ENCODE data around the gene PSMC3.

PSMC3 gene

GRCh38 chr11:47426062-47426956, at the start of gene PSMC3:
TSS of gene PSMC3 (minus strand) at chr11:47426439. CDS start at chr11:47426279, 160 bp downstream.
- peak; percentile 94 for DNase-seq (ENCODE audit: low spot score)

GRCh38 chr11:47470671-47471070, 44.4 kb upstream of the PSMC3 start:
- DNase-seq (ENCODE audit: low spot score): no peak

GRCh38 chr11:47469361-47470179, 43.3 kb upstream of the PSMC3 start:
- no peak for DNase-seq (ENCODE audit: low spot score)

- no peak for DNase-seq (ENCODE audit: low spot score)
Observed at GRCh38 chr11:47468598-47469214, 42.5 kb upstream of the PSMC3 start.

GRCh38 chr11:47467357-47467756, 41.1 kb upstream of the PSMC3 start:
- DNase-seq (ENCODE audit: low spot score): no peak

GRCh38 chr11:47466701-47467250, 40.5 kb upstream of the PSMC3 start:
- peak; percentile 10 for DNase-seq (ENCODE audit: low spot score)

GRCh38 chr11:47466201-47466600, 40.0 kb upstream of the PSMC3 start:
- DNase-seq (ENCODE audit: low spot score): peak; percentile 17

- DNase-seq (ENCODE audit: low spot score): no peak
Observed at GRCh38 chr11:47464483-47464882, 38.2 kb upstream of the PSMC3 start.

GRCh38 chr11:47461876-47462275, 35.6 kb upstream of the PSMC3 start:
- DNase-seq (ENCODE audit: low spot score): no peak

GRCh38 chr11:47460571-47461235, 34.5 kb upstream of the PSMC3 start:
- peak; percentile 2 for DNase-seq (ENCODE audit: low spot score)

GRCh38 chr11:47454258-47454671, 28.0 kb upstream of the PSMC3 start:
- peak; percentile 42 for DNase-seq (ENCODE audit: low spot score)

GRCh38 chr11:47453365-47453764, 27.1 kb upstream of the PSMC3 start:
- DNase-seq (ENCODE audit: low spot score): no peak

- DNase-seq (ENCODE audit: low spot score): no peak
Observed at GRCh38 chr11:47451990-47452389, 25.8 kb upstream of the PSMC3 start.

GRCh38 chr11:47451436-47451835, 25.2 kb upstream of the PSMC3 start:
- no peak for DNase-seq (ENCODE audit: low spot score)

- DNase-seq (ENCODE audit: low spot score): no peak
Observed at GRCh38 chr11:47449541-47449940, 23.3 kb upstream of the PSMC3 start.

GRCh38 chr11:47448566-47449427, 22.6 kb upstream of the PSMC3 start, which contains the start of gene RAPSN:
TSS of gene RAPSN (minus strand) at chr11:47449136. CDS start at chr11:47448964, 172 bp downstream.
- DNase-seq (ENCODE audit: low spot score): no peak

- no peak for DNase-seq (ENCODE audit: low spot score)
Observed at GRCh38 chr11:47447906-47448305, 21.7 kb upstream of the PSMC3 start.

GRCh38 chr11:47446833-47447232, 20.6 kb upstream of the PSMC3 start:
- no peak for DNase-seq (ENCODE audit: low spot score)

- no peak for DNase-seq (ENCODE audit: low spot score)
Observed at GRCh38 chr11:47445840-47446239, 19.6 kb upstream of the PSMC3 start.

- no peak for DNase-seq (ENCODE audit: low spot score)
Observed at GRCh38 chr11:47443817-47444216, 17.6 kb upstream of the PSMC3 start.
